HEK293 (cell line): ENCODE results near the gene MYADML2.

Experiments
- CTCF ChIA-PET: fragments of 350-600 bp; formaldehyde crosslinking; extraction: SDS; loops from one replicate; lab custom pipeline; 2021; ENCODE audit warnings: antibody characterized with exemption; lab: Yijun Ruan, JAX
- POLR2A ChIA-PET: fragments of 300-600 bp; formaldehyde crosslinking; extraction: SDS; loops from one replicate; lab custom pipeline; 2020; ENCODE audit warnings: antibody characterized with exemption, inconsistent platforms; lab: Yijun Ruan, JAX
- H3K27ac ChIP-seq: fragments of 200-500 bp; sonication (Bioruptor generic); 2 replicates; pipeline ENCODE4 v1.5.1; 2014; ENCODE audit warnings: low read depth, low read length, control low read depth, inconsistent platforms; ENCODE audit errors: extremely low read depth
- H3K36me3 ChIP-seq, 2 experiments: fragments of 200-500 bp in 1 of 2; sonication (Bioruptor generic) in 1 of 2; 1 replicate in 1 of 2; 2 replicates in 1 of 2; pipeline ENCODE4 v1.5.1; 2014 to 2017; ENCODE audit warnings: inconsistent platforms in 2 of 2, low read length in 2 of 2; ENCODE audit not compliant: control insufficient read depth in 2 of 2, insufficient read depth in 1 of 2
- H3K4me1 ChIP-seq: fragments of 200-500 bp; sonication (Bioruptor generic); 2 replicates; pipeline ENCODE4 v1.5.1; 2014; ENCODE audit warnings: mild to moderate bottlenecking, low read length, inconsistent platforms; ENCODE audit not compliant: control insufficient read depth, insufficient read depth
- H3K4me3 ChIP-seq: 2 replicates; pipeline ENCODE4 v1.5.1; 2011; ENCODE audit warnings: low read depth, mild to moderate bottlenecking, control low read depth, low read length, moderate library complexity
- H3K9me3 ChIP-seq: fragments of 200-500 bp; sonication (Bioruptor generic); 2 replicates; pipeline ENCODE4 v1.5.1; 2014; ENCODE audit warnings: low read depth, low read length, inconsistent platforms; ENCODE audit not compliant: control insufficient read depth, insufficient read depth
- CTCF ChIP-seq: fragments of 450-650 bp; formaldehyde crosslinking; IDR thresholded peaks from 2 replicates; pipeline ENCODE4 v1.5.1; 2016; ENCODE audit warnings: missing biosample characterization, missing genetic modification characterization
- KLF1 ChIP-seq: fragments of 450-650 bp; formaldehyde crosslinking; IDR thresholded peaks from 2 replicates; pipeline ENCODE4 v1.5.1; 2016; ENCODE audit warnings: missing biosample characterization, missing genetic modification characterization
- KLF10 ChIP-seq: fragments of 450-650 bp; IDR thresholded peaks from 2 replicates; pipeline ENCODE4 v1.5.1; 2018; ENCODE audit warnings: missing biosample characterization, mild to moderate bottlenecking, missing genetic modification characterization
- KLF17 ChIP-seq: fragments of 450-650 bp; formaldehyde crosslinking; IDR thresholded peaks from 2 replicates; pipeline ENCODE4 v1.5.1; 2016; ENCODE audit warnings: missing biosample characterization, missing genetic modification characterization
- PRDM6 ChIP-seq: fragments of 450-650 bp; formaldehyde crosslinking; IDR thresholded peaks from 2 replicates; pipeline ENCODE4 v1.5.1; 2017; ENCODE audit warnings: missing biosample characterization, missing genetic modification characterization
- WT1 ChIP-seq: fragments of 450-650 bp; formaldehyde crosslinking; IDR thresholded peaks from 2 replicates; pipeline ENCODE4 v1.5.1; 2016; ENCODE audit warnings: missing biosample characterization, missing genetic modification characterization
- YY2 ChIP-seq: fragments of 450-650 bp; formaldehyde crosslinking; IDR thresholded peaks from 2 replicates; pipeline ENCODE4 v1.5.1; 2016; ENCODE audit warnings: missing biosample characterization, missing genetic modification characterization
- ZNF157 ChIP-seq: fragments of 450-650 bp; formaldehyde crosslinking; IDR thresholded peaks from 2 replicates; pipeline ENCODE4 v1.5.1; 2016; ENCODE audit warnings: missing biosample characterization, missing genetic modification characterization
- ZNF239 ChIP-seq: fragments of 450-650 bp; formaldehyde crosslinking; IDR thresholded peaks from 2 replicates; pipeline ENCODE4 v1.5.1; 2016; ENCODE audit warnings: missing biosample characterization, missing genetic modification characterization
- ZNF26 ChIP-seq: fragments of 450-650 bp; formaldehyde crosslinking; IDR thresholded peaks from 2 replicates; pipeline ENCODE4 v1.5.1; 2016; ENCODE audit warnings: missing biosample characterization, missing genetic modification characterization
- ZNF292 ChIP-seq: fragments of 450-650 bp; formaldehyde crosslinking; IDR thresholded peaks from 2 replicates; pipeline ENCODE4 v1.5.1; 2016; ENCODE audit warnings: low read depth, missing biosample characterization, missing genetic modification characterization, borderline replicate concordance
- ZNF426 ChIP-seq: fragments of 450-650 bp; formaldehyde crosslinking; IDR thresholded peaks from 2 replicates; pipeline ENCODE4 v1.5.1; 2017; ENCODE audit warnings: missing biosample characterization, missing genetic modification characterization, mild to moderate bottlenecking, inconsistent platforms, moderate library complexity
- ZNF518A ChIP-seq: fragments of 450-650 bp; formaldehyde crosslinking; conservative IDR thresholded peaks from 2 replicates; pipeline ENCODE4 v1.5.1; 2016; ENCODE audit warnings: low read depth, missing biosample characterization, missing genetic modification characterization
- ZNF585B ChIP-seq: fragments of 450-650 bp; formaldehyde crosslinking; IDR thresholded peaks from 2 replicates; pipeline ENCODE4 v1.5.1; 2016; ENCODE audit warnings: missing biosample characterization, missing genetic modification characterization
- ZNF624 ChIP-seq: fragments of 450-650 bp; formaldehyde crosslinking; IDR thresholded peaks from 2 replicates; pipeline ENCODE4 v1.5.1; 2017; ENCODE audit warnings: missing biosample characterization, missing genetic modification characterization
- ZNF626 ChIP-seq: fragments of 450-650 bp; sonication (Bioruptor Pico); formaldehyde crosslinking; IDR thresholded peaks from 2 replicates; pipeline ENCODE4 v1.5.1; 2018; ENCODE audit warnings: missing biosample characterization, missing genetic modification characterization, inconsistent platforms
- ZNF629 ChIP-seq: fragments of 450-650 bp; formaldehyde crosslinking; IDR thresholded peaks from 2 replicates; pipeline ENCODE4 v1.5.1; 2017; ENCODE audit warnings: missing biosample characterization, missing genetic modification characterization
- ZNF645 ChIP-seq: fragments of 450-650 bp; formaldehyde crosslinking; IDR thresholded peaks from 2 replicates; pipeline ENCODE4; 2016; ENCODE audit warnings: missing biosample characterization, missing genetic modification characterization
- ZNF747 ChIP-seq: fragments of 450-650 bp; formaldehyde crosslinking; IDR thresholded peaks from 2 replicates; pipeline ENCODE4 v1.5.1; 2016; ENCODE audit warnings: missing biosample characterization, missing genetic modification characterization
- ZSCAN18 ChIP-seq: fragments of 450-650 bp; formaldehyde crosslinking; IDR thresholded peaks from 2 replicates; pipeline ENCODE4 v1.5.1; 2016; ENCODE audit warnings: missing biosample characterization, missing genetic modification characterization
- ZXDB ChIP-seq: fragments of 450-650 bp; formaldehyde crosslinking; IDR thresholded peaks from 2 replicates; pipeline ENCODE4 v1.5.1; 2016; ENCODE audit warnings: missing biosample characterization, missing genetic modification characterization

MYADML2 gene

DNA sequence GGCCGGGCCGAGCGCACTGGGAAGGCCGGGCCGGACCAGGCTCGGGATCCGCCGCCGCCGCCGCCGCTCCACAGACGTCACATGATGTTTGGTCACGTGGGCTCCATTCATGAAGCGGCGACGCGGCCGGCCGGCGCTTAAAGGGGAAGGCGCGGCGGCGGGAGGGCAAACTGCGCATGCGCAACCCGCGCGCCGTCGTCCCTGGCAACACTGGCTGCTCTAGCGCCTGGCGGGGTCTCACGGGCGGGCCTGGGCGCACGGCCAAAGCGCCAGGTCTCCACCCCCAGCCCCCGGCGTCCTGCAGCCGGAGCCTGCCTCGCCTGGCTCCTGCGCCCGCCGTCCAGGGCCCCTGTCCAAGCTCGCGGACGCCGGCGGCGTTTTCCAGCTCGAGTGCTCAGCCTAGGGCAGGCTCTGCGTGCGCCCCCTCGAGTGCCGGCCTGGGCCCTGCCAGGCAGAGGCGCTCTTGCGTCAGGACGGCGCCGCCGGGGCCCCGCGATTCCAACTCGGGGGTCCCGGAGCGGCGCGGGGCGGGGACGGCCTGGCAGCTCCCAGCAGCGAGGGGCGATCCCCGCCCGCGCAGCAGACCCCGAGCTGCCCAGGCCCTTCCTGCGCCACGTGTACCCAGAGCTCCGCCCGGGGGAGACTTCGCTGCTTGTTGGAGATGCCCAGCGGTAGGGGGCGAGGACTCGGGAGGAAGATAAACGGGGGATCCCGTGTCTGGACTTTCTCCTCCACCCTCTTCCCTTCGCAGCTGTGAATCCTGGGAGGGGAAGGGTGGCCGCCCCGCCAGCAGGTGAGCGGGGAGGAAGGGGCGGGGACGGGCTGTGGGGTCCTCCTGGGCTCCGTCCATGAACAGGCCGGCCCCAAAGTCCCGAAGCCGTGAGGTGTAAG is 19.1 kb downstream of the MYADML2 start, which contains the start of gene MAFG:
Gene MAFG (minus strand): TSS at position 83 of the 891 bp plus-strand sequence. CDS start 4,550 bp downstream, outside the sequence.
- Histone ChIP-seq H3K4me1 (peaks cover 3% of the 10 kb centered on the region; the same call in 1 of the 2 replicates), H3K27ac (peak within 1 kb of the TSS; percentile 90), H3K36me3 (peaks cover 0 to under 1% of the 10 kb centered on the region in 2 experiments; a peak in 1 of 3 replicates), H3K4me3 (peak within 1 kb of the TSS; percentile 79), H3K9me3 (no peaks in the 10 kb centered on the region)
- ChIA-PET POLR2A (interaction anchor here (1.0 to 3.2 kb wide), 10 partner anchors 8 to 225 kb away, joined by 3 to 22 read pairs (median 4); partner anchors contain the start of genes MRPL12, PCYT2 and SIRT7), CTCF (interaction anchor here (0.7 to 1.8 kb wide), 11 partner anchors 8 to 198 kb away, joined by 3 to 12 read pairs (median 3); partner anchors contain the start of gene NOTUM)
- TF ChIP-seq YY2 (tag by site-specific recombination) (no peak), ZNF624 (no peak), ZNF626 (tag by site-specific recombination) (no peak), ZNF292 (tag by site-specific recombination) (no peak), KLF10 (peak; percentile 75), ZNF157 (tag by site-specific recombination) (no peak), WT1 (tag by site-specific recombination) (no peak), ZNF26 (tag by site-specific recombination) (no peak), ZNF585B (tag by site-specific recombination) (no peak), ZNF426 (tag by site-specific recombination) (no peak), ZNF629 (tag by site-specific recombination) (no peak), ZNF239 (no peak), ZSCAN18 (tag by site-specific recombination) (no peak), KLF1 (tag by site-specific recombination) (peak; percentile 59), ZNF747 (no peak), ZNF518A (tag by site-specific recombination) (no peak), CTCF (tag by site-specific recombination) (0 out of 2 replicates have a peak, but pooled peaks have one; percentile 35), ZNF645 (tag by site-specific recombination) (no peak), PRDM6 (no peak), ZXDB (tag by site-specific recombination) (no peak), KLF17 (tag by site-specific recombination) (peak; percentile 57; the same call in 1 of the 2 replicates)
